Measurements from ENCODE around the gene NIT2. TPM values are rescaled to one million over a fixed set of nuclear protein-coding genes. Genes with fewer than 3 reads are reported as not detected.
A peak's percentile ranks its signal among the peaks of the same experiment; 100 is the strongest.

The NIT2 gene
- total RNA-seq, 2 donors from 2014 or later, result 25.5 to 29.2 TPM

- no peaks in the 10 kb centered on the region for H3K27me3 ChIP-seq
- TF ChIP-seq CTCF (IDR thresholded peaks at IDR 0.05), result no peak
- H3K4me1 ChIP-seq, result no peaks in the 10 kb centered on the region
- H3K27ac ChIP-seq, result no peak overlapping the region
- intact Hi-C loops (cut with DNase I), result no loop called here
- DNase-seq, result no peak
- H3K9ac ChIP-seq (ENCODE audit: low read depth in 2 of 2, low read length in 2 of 2), result no peak overlapping the region
- no peaks in the 10 kb centered on the region for H3K9me3 ChIP-seq
- H3K4me3 ChIP-seq, result no peak overlapping the region
- H3K36me3 ChIP-seq, result no peaks in the 10 kb centered on the region
Observed at GRCh38 chr3:100299016-100299415, 35.5 kb upstream of the NIT2 start.

GRCh38 chr3:100306695-100307094, 27.9 kb upstream of the NIT2 start:
- no peak overlapping the region for H3K27ac ChIP-seq
- intact Hi-C loops (cut with DNase I), result no loop called here
- TF ChIP-seq CTCF (IDR thresholded peaks at IDR 0.05), result no peak
- H3K9me3 ChIP-seq, result no peaks in the 10 kb centered on the region
- H3K36me3 ChIP-seq, result no peaks in the 10 kb centered on the region
- no peak overlapping the region for H3K9ac ChIP-seq (ENCODE audit: low read depth in 2 of 2, low read length in 2 of 2)
- H3K4me3 ChIP-seq, result no peak overlapping the region
- H3K27me3 ChIP-seq, result no peaks in the 10 kb centered on the region
- no peaks in the 10 kb centered on the region for H3K4me1 ChIP-seq
- DNase-seq, result no peak

- intact Hi-C loops (cut with DNase I), result no loop called here
- Histone ChIP-seq H3K4me1 (no peaks in the 10 kb centered on the region), H3K4me3 (no peak overlapping the region), H3K27me3 (no peaks in the 10 kb centered on the region), H3K9ac (ENCODE audit: low read depth in 2 of 2, low read length in 2 of 2) (no peak overlapping the region), H3K36me3 (peaks cover 5% of the 10 kb centered on the region), H3K9me3 (no peaks in the 10 kb centered on the region), H3K27ac (no peak overlapping the region)
- no peak for TF ChIP-seq CTCF (IDR thresholded peaks at IDR 0.05)
- DNase-seq, result no peak
Observed at GRCh38 chr3:100310355-100310965, 24.1 kb upstream of the NIT2 start.

- H3K27ac ChIP-seq, result no peak overlapping the region
- H3K36me3 ChIP-seq, result peaks cover 5% of the 10 kb centered on the region
- H3K4me1 ChIP-seq, result no peaks in the 10 kb centered on the region
- DNase-seq, result no peak
- intact Hi-C loops (cut with DNase I), result no loop called here
- no peak overlapping the region for H3K4me3 ChIP-seq
- no peaks in the 10 kb centered on the region for H3K9me3 ChIP-seq
- no peak overlapping the region for H3K9ac ChIP-seq (ENCODE audit: low read depth in 2 of 2, low read length in 2 of 2)
- H3K27me3 ChIP-seq, result no peaks in the 10 kb centered on the region
- TF ChIP-seq CTCF (IDR thresholded peaks at IDR 0.05), result no peak
Observed at GRCh38 chr3:100311011-100311410, 23.5 kb upstream of the NIT2 start.

GRCh38 chr3:100316641-100317069, 17.9 kb upstream of the NIT2 start:
- no peaks in the 10 kb centered on the region for H3K4me1 ChIP-seq
- H3K36me3 ChIP-seq, result peaks cover 5% of the 10 kb centered on the region
- no peak overlapping the region for H3K9ac ChIP-seq (ENCODE audit: low read depth in 2 of 2, low read length in 2 of 2)
- no peak overlapping the region for H3K27ac ChIP-seq
- DNase-seq, result peak; percentile 40
- TF ChIP-seq CTCF (IDR thresholded peaks at IDR 0.05), result peak; percentile 64
- no peak overlapping the region for H3K4me3 ChIP-seq
- intact Hi-C loops (cut with DNase I), result no loop called here
- H3K9me3 ChIP-seq, result no peaks in the 10 kb centered on the region
- no peaks in the 10 kb centered on the region for H3K27me3 ChIP-seq

Measured in colonic mucosa (tissue), 4 donors.